GM19025 (cell line): Measurements from ENCODE around the gene SPINT2.
"Not testable (repeated sequence)": the region's sequence is repeated elsewhere in the genome, so short reads cannot be mapped to it uniquely, and the experiment has no call there.

Experiments used
- ATAC-seq: cut with Tn5 transposase; IDR thresholded peaks from one replicate; pipeline ENCODE4 v1.9.1; 2021; ENCODE audit warnings: mild to moderate bottlenecking, low read depth, moderate library complexity; ENCODE audit not compliant: unreplicated experiment

SPINT2 gene

DNA sequence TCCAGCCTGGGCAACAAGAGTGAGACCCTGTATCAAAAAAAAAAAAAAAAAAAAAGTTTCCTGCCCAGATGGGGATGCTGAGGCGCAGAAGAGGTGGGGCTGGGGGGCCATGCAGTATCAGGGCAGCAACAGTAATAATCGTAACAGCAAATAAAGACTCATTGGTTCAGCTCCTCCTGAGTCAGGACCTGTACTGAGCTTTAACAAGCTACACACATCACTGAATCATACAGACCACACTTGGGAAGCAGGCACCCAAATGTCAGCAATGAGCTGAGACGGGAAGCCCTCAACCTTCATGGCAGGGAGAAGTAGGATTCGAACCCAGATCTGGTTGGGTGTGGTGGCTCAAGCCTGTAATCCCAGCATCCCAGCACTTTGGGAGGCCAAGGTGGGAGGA is 29.8 kb upstream of the SPINT2 start:
- no peak for ATAC-seq

DNA sequence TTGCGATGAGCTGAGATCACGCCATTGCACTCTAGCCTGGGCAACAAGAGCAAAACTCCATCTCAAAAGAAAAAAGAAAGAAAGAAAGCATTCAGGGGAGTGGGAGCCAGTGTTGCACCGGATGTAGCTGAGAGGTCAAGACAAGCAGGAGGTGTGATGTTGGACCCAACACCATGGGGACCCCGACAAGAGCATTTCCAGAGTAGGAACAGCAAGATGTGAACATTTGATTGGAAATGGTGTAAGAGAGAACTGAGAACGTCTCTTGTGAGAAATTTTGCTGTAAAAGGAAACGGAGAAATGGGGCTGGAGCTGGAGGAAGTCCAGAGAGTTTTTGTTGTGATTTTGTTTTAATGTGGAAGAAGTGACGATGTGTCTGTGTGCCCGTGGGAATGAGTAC is 24.6 kb upstream of the SPINT2 start:
- no peak for ATAC-seq

DNA sequence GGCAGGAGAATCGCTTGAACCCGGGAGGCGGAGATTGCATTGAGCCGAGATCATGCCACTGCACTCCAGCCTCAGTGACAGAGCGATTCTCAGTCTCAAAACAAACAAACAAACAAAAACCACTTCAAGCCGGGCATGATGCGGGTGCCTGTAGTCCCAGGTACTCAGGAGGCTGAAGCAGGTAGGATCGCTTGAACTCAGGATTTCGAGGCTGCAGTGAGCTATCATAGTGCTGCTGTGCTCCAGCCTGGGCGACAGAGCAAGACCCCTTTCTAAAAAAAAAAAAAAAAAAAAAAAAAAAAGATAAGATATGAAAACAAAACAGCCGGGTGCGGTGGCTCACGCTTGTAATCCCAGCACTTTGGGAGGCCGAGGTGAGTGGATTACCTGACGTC is 21.1 kb upstream of the SPINT2 start:
- ATAC-seq: no peak

DNA sequence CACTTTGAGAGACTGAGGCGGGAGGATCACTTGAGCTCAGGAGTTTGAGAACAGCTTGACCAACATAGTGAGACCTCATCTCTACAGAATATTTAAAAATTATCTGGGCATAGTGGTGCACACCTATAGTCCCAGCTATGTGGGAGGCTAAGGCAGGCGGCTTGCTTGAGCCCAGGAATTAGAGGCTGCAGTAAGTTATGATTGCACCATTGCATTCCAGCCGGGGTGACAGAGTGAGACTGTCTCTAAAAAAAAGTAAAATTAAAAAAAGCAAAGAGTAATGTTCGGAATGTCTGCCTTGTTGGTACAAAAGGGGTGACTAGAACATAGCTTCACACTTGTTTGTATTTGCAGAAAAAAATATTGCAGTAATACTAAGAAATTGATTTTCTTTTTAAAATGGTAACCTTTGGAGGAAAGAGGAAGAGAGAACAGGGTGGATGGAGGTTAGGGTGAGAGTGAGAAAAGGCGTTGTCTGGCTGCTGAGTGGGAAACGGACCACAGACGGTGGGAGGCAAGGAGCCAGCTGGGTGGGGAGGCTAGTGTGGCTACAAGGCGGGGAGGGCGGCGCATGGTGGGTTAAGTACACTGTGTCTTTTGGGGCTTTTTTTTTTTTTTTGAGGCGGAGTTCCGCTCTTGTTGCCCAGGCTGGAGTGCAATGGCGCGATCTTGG is 18.4 kb upstream of the SPINT2 start:
- no peak for ATAC-seq

DNA sequence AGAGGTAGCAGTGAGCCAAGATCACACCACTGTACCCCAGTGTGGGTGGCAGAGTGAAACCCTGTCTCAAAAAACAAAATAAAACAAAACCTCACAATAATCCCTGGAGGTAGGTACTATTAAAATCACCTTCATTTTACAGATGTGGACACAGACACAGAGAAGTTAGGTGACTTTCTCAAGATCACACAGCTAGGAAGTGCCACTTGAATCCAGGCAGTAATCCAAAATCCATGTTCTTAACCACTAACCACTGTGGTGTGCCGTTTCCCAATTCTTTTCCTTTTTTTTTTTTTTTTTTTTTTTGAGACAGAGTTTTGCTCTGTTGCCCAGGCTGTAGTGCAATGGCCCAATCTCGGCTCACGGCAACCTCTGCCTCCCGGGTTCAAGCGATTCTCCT is 17.2 kb upstream of the SPINT2 start:
- ATAC-seq: no peak

DNA sequence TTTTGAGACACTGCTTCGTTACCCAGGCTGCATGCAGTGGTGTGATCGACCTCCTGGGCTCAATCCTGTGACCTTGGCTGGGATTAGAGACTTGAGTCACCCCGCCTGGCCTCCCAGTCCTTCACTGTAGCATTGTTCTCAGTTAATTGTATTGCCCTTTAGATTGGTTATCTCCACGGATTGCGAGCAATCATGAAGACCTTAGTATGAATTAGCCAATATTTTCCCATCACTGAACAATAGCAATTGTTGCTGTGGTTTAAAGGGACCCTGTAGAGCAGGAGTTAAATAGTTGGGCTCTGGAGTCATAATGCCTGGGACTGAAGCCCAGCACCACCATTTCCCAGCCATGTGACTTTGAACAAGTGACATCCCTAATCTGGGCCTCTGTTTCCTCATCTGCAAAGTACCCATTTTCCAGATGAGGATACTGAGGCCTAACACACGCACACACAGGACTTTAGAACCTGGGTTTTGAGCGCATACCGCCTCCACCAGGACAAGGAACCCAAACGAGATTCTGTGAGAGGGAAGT is 16.6 kb upstream of the SPINT2 start:
- no peak for ATAC-seq

DNA sequence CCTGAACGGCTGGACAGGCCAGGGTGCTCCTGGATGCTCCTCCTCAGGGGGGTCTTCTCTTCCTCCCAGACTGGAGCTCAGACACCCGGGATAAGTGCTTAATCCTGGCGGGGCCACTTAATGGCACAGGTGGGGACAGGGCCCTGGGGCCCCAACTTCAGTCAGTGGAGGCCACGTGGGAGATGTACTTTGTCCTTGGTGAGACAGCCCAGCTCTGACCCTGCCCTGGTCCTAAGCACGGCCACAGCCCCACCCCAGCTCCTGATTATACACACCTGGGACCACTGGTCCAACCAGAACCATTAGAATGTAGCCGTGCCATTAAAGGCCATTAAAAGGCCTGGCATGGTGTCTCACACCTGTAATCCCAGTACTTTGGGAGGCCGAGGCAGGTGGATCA is 16.0 kb upstream of the SPINT2 start:
- no peak for ATAC-seq

DNA sequence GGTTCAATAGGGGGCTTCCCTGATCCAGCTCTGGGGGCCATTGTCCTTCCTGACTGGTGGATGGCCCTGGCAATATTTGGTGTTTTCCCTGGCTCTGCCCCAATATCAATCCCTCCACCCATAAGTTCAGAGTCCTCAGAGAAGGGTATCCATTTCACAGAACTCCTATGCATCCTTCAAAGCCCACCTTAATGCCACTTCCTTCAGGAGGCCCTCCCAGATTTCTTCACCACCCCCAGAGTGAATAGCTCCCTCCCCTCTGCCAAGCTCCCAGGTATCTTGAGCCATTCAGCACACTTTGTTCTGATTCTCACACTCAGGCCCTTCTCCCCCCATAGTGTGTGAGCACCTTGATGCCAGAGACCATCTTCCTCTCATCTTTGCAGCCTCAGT is 13.9 kb upstream of the SPINT2 start:
- ATAC-seq: no peak

DNA sequence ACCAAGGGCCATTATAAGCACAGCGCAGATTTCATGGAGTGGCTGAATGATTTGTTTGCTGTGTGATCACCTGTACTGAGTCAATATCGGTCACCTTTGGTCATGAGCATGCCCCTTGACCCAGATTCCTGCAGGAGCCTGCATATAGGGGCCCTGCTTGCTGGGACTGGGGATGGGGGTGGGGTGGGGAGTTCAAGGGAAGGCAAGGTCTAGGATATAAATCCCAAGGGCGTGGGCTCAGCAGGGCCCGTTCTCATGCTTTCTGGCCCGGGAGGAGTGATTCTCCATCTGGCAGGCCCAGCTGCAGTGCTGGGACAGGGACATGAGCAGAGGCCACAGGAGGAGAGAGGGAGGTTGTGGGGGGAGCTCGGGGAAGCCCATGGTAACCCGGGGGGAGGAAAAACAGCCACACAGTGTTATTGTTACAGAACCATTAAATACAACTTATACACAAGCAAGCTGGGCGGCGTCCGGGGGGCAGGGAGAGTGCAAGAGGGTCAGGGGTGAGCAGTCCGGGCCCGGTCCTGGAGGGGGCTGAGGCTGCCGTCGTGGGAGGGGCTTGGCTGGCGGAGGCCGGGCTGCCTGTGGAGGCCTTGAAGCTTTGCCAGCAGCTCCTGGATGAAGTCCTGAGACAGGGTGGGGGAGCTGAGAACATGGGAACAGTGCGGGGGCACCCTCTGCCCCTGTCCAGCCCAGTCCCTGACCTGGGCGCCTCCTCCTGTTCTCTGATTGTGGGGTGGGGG is 13.4 kb upstream of the SPINT2 start:
- no peak for ATAC-seq

DNA sequence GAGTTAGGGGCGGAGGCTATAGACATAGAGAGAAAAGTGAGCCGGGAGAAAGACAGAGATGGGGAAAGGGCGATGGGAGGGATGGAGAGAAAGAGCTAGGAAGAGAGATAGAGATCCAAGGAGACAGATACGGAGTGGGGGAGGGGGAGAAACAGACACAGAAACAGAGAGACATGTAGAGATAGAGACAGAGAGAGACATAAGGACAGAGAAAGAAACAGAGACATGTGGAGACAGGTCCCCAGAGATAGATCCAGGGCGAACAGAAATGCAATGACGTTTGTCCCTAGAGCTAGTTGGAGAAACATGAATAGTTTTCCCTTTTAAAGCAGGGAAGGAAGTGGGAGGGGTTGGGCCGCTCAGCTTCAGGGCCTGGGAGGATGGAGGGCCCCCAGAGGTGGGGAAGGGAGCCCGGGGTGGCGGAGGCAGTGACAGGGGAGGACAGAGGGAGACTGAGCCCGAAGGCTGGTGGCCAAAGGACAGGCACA is 12.8 kb upstream of the SPINT2 start:
- ATAC-seq: no peak

DNA sequence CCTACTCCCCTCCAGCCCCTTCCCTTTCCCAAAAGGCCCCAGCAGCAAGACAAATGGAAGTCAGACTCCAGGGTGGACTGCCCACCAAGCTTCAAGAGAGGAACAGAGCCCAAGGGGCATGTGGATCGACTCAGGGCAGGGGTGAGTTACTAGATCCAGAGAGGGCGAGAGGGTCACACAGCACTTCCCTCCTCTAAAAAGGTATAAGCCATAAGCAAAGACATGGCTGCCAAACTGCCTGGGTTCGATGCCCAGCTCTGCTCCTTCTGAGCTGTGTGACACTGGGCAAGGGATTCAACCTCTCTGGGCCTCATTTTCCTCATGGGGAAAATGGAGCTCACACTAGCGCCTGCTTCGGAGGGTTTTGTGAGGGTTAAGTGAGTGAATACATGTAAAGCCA is 12.0 kb upstream of the SPINT2 start:
- no peak for ATAC-seq

DNA sequence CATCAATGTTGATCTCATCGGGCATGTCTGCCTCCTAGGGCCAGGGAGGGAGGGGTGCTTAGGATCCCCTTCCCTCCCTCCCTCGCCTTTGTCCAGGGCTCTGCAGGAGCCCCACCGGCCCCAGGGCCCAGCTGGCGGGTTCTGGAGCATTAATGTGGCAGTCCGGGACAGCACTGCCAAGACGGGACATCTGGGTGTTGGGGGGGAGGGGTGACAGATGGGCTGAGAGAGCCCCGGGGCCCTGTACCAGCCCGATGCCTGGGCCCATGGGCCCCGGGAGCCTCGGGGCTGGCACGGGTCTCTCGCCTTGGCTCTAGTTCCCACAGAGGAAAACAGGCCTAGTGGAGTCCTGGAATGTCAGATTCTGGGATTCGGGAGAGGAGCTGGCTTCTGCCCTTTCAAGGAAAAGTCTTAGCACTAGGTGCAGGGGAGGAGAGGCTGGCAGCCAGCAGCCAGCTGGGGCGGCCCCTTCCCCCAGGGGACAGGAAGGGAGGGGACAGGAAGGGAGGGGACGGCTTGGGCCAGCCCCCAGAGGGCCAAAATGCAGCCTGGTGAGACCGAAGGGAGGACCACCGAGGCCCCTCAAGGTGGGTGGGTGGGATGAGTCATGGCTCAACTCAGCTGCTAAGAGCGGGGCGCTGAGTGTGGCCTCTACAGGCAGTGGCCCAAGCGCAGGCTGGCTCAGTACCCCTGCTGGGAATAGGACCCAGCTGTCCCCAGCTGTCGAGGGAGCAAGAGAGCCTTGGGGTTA is 11.3 kb upstream of the SPINT2 start:
- no peak for ATAC-seq

DNA sequence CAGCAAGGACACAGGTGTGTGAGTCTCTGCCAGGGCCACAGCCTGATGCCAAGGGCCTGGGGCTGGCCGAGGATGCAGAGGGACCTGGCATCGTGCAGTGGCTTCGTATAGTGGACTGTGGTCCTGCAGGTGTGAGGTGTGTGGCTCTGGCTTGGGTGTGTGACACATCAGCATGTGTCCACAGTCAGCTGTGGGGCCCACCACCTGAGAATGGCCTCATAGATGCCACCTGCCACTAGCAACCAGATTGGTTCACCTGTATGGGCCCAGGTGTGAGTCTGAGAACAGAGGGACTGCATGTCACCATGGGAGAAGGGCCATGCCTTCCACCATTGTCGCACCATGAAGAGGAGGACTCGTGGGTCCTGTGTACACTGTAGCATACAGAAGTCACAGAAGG is 10.6 kb upstream of the SPINT2 start:
- no peak for ATAC-seq

DNA sequence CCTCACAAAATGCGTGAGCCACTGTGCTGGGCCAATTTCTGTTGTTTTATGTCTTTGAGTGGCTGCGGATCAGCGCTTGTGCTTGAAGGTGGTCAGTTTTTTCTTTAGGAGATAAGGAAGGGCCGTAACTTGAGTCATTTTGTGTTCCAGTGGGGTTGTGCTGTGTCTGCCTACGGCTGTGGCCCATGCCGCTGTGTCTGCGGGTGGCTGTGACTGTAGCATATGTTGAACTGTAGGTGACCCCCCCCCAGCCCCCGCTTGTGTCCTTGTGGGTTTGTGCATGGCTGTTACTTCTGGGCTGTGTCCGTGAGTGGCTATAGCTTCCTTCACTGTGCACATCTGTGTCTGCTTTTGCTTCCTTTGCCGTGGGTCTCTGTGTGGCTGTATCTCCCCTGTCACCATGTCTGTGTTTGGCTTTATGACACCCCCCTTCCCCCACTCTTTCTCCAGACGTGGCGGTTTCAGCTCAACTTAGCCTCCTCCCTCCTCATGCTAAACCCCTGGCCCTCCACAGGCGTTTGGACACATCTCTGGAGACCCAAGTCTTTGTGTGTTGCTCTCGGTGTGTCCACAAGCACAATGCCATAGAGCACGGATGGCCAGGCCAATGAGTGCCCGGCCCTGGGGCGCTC is 8.9 kb upstream of the SPINT2 start:
- ATAC-seq: no peak

DNA sequence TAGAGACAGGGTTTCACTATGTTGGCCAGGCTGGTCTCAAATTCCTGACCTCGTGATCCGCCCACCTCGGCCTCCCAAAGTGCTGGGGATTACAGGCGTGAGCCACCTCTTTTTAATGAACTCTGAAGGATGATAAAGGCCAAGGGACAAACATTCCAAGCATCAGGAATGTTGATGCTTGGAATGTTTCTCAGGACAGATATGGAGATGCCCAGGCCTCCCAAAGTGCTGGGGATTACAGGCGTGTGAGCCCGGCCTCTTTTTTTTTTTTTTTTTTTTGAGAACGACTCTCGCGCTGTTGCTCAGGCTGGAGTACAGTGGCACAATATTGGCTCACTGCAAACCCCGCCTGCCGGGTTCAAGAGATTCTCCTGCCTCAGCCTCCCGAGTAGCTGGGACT is 2.4 kb upstream of the SPINT2 start:
- not testable (repeated sequence) for ATAC-seq

DNA sequence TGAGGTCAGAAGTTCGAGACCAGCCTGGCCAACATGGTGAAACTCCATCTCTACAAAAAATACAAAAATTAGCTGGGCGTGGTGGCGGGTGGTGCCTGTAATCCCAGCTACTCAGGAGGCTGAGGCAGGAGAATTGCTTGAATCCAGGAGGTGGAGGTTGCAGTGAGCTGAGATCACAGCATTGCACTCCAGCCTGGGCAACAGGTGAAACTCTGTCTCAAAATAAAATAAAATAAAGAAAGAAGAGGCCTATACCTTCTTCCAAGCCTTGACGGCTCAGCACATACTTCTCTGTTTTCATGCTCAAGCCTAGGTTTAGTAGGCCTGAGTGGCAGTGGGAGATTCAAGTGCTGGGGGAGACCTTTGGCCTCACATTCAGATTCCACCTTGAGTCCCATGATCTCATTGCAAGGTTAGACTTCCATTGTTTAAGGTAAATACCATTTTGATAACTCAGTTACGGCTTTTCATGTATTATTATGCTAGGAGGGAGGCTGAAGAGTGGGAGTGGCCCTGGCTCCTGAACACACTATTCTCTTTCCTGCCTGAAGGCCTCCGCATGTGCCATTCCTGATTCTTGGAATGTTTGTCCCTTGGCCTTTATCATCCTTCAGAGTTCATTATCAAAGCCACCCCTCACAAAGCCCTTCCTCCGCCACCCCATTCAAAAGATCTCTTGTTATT is 1.6 kb upstream of the SPINT2 start:
- no peak for ATAC-seq

DNA sequence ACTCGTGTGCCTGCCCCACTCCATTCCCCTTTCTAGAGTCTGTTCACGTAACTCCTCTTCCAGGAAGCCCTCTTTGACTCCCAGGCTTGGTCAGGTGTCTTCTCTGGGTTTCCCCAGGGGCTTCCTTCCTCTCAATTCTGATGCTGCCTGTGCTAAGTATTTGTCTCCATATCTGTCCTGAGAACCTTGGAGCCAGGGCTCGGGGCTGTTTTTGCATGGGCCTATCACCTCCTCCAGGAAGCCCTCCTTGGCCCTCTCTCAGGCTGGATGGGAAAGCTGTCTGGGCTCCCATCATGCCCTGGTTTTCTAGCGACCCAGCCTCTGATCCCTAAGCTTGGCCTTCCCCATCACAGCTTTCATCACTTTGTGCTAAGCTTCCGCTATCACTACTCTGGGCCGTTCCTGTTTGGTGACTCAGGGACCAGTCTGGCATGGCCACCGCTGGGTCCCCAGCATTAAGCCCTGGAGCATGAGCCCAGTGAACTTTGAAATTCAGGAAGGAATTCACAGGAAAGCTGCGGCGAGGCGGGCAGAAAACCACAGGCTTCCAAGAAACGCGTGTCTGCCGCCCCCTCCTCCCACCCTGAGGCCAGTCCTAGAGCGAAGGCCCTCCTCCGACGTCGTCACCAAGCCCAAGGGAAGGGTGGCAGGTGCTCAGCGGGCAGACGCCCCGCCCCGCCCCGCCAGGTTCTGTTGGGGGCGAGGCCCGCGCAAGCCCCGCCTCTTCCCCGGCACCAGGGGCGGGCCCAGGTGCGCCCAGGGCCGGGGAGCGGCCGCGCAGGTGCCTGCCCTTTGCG is 486 bp upstream of the SPINT2 start:
- no peak for ATAC-seq

DNA sequence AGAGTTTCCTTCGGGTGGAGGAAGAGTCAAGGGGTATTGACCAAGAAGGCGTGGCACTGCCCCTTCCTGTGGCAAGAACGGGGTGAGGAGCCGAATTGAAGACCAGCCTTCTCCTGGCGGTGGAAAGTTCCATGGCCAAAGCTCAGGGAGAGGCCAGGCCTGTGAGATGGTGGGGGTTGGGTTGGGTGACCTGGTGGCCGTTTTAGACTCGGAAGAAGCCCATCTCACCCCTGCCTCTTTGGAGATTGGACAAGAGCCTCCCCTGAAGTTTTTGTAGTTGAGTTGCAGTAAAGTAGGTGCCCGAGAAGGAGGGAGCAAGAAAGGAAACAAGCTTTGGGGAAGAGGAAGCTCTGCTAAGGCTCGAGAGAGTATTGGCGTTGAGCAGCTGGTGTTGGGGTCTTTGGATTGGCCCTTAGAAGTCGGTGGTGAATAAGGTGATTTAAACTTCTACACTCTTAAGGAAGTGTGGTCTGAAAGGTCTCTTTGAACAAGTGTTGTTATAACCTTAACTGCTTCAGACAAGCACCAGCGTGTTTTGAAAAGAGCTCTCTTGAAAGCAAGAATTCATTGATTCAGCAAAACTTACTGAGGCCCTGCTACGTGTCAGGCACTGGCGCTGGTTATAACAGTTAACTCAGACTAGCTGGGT is 964 bp downstream of the SPINT2 start:
- ATAC-seq: no peak

DNA sequence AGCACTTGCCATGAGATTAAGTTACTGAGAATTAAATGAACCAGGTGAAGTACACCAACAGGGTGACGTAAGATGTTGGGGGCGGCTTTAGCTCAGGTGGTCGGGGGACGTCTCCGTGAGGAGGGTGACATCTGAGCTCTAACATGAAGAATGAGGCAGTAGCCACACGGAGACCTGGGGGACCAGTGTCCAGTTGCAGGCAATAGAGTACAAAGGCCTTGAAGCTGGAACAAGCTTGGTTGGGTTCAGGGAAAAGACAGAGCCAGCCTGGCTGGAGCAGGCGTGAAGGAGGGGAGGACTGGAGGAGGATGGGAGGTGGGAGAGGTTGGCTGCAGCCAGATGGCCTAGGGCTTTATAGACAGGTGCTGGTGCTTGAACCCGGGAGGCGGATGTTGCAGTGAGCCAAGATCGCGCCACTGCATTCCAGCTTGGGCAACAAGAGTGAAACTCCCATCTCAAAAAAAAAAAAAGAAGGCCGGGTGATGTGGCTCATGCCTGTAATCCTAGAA is 1.6 kb downstream of the SPINT2 start:
- ATAC-seq: no peak
